Measurements from ENCODE around the gene MYO3A.

GRCh38 chr10:25895856-25896255 is 38.2 kb upstream of the MYO3A start:
- TF ChIP-seq EZH2 (IDR thresholded peaks at IDR 0.05), result no peak
- no peak for TF ChIP-seq POLR2AphosphoS5 (IDR thresholded peaks at IDR 0.05; ENCODE audit: borderline replicate concordance, low read depth, low read length)

Measured in SK-N-MC (cell line).